Measurements from ENCODE around the gene DDN.

Gene DDN

GRCh38 chr12:49030119-49030518 lies 30.9 kb upstream of the DDN start:
- Histone ChIP-seq H3K4me3 (ENCODE audit: low read depth, low read length) (no peak overlapping the region), H3K27me3 (ENCODE audit: insufficient read depth, low read depth, severe bottlenecking) (no peaks in the 10 kb centered on the region), H3K27ac (no peak overlapping the region), H3K36me3 (peaks cover 95% of the 10 kb centered on the region), H3K9me3 (ENCODE audit: severe bottlenecking) (no peaks in the 10 kb centered on the region)
- DNase-seq: no peak
- no peak for TF ChIP-seq CTCF (IDR thresholded peaks at IDR 0.05; ENCODE audit: low read depth, low read length)

GRCh38 chr12:49028666-49029275 lies 29.6 kb upstream of the DDN start:
- TF ChIP-seq CTCF (IDR thresholded peaks at IDR 0.05; ENCODE audit: low read depth, low read length): no peak
- peaks cover 95% of the 10 kb centered on the region for H3K36me3 ChIP-seq

GRCh38 chr12:49027846-49028555 lies 28.8 kb upstream of the DDN start:
- TF ChIP-seq CTCF (IDR thresholded peaks at IDR 0.05; ENCODE audit: low read depth, low read length): no peak
- no peak overlapping the region for H3K27ac ChIP-seq
- peaks cover 92% of the 10 kb centered on the region for H3K36me3 ChIP-seq
- H3K9me3 ChIP-seq (ENCODE audit: severe bottlenecking): no peaks in the 10 kb centered on the region
- no peaks in the 10 kb centered on the region for H3K27me3 ChIP-seq (ENCODE audit: insufficient read depth, low read depth, severe bottlenecking)
- DNase-seq: no peak
- H3K4me3 ChIP-seq (ENCODE audit: low read depth, low read length): no peak overlapping the region

More at GRCh38 chr12:49028666-49029275, 29.6 kb upstream of the DDN start:
- Histone ChIP-seq H3K4me3 (ENCODE audit: low read depth, low read length) (no peak overlapping the region), H3K27ac (no peak overlapping the region), H3K9me3 (ENCODE audit: severe bottlenecking) (no peaks in the 10 kb centered on the region), H3K27me3 (ENCODE audit: insufficient read depth, low read depth, severe bottlenecking) (no peaks in the 10 kb centered on the region)
- DNase-seq: no peak

- H3K36me3 ChIP-seq: peaks cover 91% of the 10 kb centered on the region
Measured at GRCh38 chr12:49026678-49027480, 27.7 kb upstream of the DDN start.

GRCh38 chr12:49026101-49026500 lies 26.9 kb upstream of the DDN start:
- H3K36me3 ChIP-seq: peaks cover 91% of the 10 kb centered on the region
- H3K27me3 ChIP-seq (ENCODE audit: insufficient read depth, low read depth, severe bottlenecking): no peaks in the 10 kb centered on the region
- TF ChIP-seq CTCF (IDR thresholded peaks at IDR 0.05; ENCODE audit: low read depth, low read length): no peak
- DNase-seq: no peak
- H3K9me3 ChIP-seq (ENCODE audit: severe bottlenecking): no peaks in the 10 kb centered on the region
- H3K27ac ChIP-seq: no peak overlapping the region
- no peak overlapping the region for H3K4me3 ChIP-seq (ENCODE audit: low read depth, low read length)

More at GRCh38 chr12:49026678-49027480, 27.7 kb upstream of the DDN start:
- no peak overlapping the region for H3K4me3 ChIP-seq (ENCODE audit: low read depth, low read length)
- no peak overlapping the region for H3K27ac ChIP-seq
- H3K27me3 ChIP-seq (ENCODE audit: insufficient read depth, low read depth, severe bottlenecking): no peaks in the 10 kb centered on the region
- TF ChIP-seq CTCF (IDR thresholded peaks at IDR 0.05; ENCODE audit: low read depth, low read length): no peak
- H3K9me3 ChIP-seq (ENCODE audit: severe bottlenecking): no peaks in the 10 kb centered on the region
- DNase-seq: no peak
